GM18499 (cell line): ENCODE data around the gene LYST.
"Not testable (repeated sequence)": the region's sequence is repeated elsewhere in the genome, so short reads cannot be mapped to it uniquely, and the experiment has no call there.

Experiments used
- ATAC-seq: cut with Tn5 transposase; IDR thresholded peaks from one replicate; pipeline ENCODE4 v1.9.1; 2021; ENCODE audit warnings: moderate number of reproducible peaks; ENCODE audit not compliant: insufficient read depth, unreplicated experiment

The LYST gene

GRCh38 chr1:235646463-235646862 lies 220.2 kb downstream of the LYST start:
- ATAC-seq: no peak

DNA sequence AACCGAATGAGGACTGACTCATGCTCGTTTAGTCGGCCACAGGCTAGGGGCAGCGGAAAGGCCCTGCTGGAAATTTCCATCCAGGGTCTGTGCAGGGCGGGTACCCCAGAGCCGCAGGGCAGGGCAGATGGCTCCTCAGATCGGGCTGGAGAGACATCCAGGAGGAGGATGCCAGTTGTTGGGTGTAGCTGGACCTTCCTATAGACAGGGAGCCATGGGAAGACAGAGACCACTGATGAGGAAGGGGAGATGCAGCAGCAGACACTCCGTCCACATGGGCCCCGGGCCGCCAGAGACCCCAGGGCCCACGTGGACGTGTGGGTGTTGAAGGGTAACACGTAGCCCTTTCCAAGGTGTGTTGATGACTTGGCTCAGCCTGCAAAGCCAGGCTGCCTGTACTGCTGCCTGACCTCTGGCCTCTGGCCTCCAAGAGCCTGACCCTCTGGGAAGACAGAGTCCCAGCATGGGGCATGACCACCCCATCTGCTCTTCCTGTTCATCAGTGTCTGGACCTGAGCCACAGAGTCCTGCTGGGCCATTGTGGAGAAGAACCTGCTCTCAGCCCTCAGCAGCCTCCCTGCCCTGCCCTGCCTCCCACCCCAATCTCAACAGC lies 221.9 kb downstream of the LYST start:
- no peak for ATAC-seq

GRCh38 chr1:235643837-235644692 lies 222.6 kb downstream of the LYST start:
- no peak for ATAC-seq

DNA sequence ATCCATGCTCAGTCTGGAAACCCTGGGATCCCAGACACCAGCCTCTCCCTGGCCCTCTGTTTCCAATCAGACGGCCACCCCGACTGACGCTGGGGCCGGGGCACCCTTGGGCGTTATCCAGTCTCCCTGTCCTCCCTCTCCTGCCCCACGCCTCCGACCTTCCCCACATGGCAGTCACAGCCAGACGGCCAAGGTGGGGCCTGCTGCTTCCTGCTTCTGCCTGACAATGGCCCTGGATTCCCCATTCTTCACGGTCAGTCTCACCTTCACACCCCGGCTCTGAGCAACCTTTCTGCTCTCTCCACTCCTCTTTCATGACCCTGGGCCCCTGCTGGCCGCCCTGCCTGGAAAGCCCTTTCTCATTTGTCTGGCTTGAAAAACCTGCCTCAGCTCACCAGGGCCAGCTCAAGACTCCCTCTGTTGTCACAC lies 223.7 kb downstream of the LYST start:
- no peak for ATAC-seq

DNA sequence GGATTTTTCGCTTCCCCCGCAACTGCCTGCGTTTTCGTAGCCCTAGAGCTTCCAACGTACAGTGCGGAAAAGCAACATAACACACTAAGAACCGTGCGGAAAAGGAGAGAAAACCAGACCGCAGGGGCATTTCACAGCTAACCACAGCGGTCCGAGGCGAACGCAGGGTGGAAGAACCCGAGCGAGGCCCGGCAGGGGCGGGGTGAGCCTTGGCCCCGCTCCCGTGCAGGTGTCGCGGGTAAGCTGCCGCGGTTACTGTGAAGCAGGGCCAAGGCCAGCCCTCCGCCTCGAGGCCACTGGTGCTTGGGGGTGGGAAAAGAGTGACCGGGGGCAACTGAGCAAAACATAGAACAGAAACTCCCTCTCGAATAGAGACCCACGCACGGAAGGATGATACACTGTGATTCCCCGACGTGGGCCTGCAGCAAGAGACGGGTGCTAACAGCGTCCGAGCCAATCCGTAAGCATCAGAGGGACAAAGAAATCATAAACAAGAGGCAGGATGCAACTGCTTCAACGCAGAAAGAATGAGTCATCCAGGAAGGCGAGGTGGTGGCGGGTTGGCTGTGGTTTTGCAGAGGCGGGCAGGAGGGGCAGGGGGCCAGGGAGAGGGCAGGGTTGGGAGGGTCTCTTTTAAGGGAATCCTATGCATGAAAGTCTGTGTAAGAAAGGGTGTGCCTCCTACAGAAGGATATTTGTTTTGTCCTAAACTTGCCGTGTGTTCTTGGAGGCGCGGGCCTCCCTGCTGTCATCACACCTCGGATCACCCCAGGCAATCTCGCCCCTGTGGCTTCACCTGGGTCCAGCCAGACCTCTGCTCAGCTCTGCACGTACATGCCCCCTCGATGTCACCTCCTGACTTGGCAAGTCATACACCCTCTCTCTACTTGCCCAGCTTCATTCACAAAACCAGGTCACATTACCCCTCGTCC lies 224.4 kb downstream of the LYST start:
- ATAC-seq: peak; percentile 47

GRCh38 chr1:235640580-235640979 lies 226.1 kb downstream of the LYST start:
- no peak for ATAC-seq

DNA sequence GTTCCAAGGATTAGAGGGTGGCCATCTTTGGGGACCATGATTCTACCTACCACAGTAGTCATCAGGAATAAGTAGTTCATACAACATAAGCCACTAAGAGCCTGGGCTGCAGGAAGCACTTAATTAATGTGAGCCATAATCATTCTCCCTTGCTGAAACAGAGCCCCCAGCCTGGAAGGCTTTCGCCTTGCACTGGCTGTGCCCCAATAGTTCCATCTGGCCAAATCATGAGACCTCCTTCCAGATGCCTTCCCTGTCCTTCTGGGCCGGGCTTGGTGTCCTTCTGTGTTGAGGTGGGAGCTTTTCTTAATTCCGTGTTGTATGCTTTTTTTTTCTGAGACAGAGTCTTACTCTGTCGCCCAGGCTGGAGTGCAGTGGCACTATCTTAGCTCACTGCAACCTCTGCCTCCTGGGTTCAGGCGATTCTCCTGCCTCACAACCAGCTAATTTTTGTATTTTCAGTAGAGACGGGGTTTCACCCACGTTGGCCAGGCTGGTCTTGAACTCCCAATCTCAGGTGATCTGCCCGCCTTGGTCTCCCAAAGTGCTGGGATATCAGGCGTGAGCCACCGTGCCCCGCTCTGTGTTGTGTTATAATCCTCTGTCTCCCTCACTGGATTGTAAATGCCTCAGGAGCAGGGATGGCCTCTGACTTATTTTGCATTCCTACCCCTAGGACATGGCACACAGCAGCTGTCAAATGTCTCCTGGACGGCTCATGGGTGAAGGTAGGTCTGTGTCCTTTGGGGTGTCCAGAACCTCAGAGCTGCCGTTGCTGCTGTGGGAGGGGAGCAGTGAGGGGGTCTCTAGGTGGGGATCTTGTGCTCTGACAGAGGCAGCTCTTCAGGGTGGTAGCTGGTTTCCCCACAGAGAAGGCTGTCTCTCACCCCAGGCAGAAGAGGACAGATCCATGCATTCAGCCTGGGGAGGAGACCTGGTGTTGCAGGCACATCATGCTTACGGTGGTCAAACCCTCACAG lies 227.2 kb downstream of the LYST start:
- ATAC-seq: no peak

DNA sequence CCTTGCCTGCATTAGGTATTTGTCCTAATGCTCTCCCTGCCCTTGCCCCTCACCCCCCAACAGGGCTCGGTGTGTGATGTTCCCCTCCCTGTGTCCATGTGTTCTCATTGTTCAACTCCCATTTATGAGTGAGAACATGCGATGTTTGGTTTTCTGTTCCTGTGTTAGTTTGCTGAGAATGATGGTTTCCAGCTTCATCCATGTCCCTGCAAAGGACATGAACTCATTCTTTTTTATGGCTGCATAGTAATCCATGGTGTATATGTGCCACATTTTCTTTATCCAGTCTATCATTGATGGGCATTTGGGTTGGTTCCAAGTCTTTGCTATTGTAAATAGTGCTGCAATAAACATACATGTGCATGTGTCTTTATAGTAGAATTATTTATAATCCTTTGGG lies 228.1 kb downstream of the LYST start:
- ATAC-seq: not testable (repeated sequence)

DNA sequence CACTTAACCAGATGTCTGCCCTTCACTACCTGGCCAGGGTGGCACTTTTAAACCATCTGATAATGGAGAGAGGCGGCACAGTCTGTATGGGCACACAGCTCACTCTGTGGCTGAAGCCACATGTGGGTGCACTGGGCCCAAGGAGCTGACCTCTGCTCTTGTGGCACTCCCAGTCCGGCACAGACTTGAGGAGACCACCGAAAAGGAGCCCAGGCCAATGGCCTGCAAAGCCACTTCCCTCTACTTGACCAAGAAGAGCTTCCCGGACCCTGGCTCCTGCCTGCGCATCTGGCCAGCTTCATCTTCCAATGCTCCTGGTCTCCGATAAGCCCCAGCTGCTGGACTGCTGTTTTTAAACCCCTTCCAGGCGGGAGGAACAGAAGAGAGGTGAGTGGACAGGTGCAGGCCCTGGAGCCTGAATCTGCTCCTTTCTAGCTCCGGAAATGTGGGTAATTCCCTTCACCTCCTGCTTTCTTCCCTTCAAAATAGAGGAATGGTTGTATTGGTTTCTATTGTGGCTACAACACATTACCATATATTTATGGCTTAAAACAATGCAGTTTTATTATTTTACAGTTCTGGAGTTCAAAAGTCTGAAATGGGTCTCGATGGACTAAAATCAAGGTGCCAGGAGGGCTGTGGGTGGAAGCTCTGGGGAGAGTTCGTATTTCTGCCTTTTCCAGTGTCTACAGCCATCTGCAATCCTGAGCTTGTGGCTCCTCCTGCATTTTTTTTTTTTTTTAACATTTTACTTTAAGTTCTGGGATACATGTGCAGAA lies 228.8 kb downstream of the LYST start:
- no peak for ATAC-seq

DNA sequence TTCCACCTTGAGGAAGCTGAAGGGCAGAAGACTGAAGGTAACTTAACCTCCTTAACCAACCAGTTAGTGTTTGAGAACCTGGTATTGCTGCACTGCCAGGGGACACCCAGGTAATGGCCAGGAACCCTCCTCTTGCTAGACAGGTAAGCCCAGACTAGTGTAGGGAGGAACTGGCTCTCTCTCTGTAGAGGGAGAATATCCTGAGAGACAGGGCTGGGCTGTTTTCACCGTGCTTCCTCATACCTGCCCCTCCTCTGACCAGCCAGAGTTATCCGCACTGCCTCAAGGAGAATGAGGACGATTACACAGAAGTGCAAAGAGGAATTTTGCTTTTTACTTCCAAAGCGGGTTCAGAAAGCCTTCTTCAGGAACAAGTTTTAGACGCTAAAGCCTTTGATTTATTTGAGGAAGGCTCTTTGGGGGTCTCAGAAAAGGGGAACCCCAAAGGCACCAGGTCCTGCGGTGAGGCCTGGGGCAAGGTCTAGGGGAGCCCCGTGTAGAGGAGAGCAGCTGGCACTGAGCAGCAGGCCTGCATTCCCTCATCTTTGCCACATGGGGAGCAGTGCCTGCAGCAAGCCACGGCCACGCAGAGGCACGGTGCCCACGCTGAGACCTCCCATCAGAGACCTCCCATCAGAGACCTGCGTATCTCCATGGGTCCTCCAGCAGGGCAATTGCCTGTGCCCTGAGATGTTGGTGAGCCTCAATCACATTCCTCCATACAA lies 230.6 kb downstream of the LYST start:
- no peak for ATAC-seq

DNA sequence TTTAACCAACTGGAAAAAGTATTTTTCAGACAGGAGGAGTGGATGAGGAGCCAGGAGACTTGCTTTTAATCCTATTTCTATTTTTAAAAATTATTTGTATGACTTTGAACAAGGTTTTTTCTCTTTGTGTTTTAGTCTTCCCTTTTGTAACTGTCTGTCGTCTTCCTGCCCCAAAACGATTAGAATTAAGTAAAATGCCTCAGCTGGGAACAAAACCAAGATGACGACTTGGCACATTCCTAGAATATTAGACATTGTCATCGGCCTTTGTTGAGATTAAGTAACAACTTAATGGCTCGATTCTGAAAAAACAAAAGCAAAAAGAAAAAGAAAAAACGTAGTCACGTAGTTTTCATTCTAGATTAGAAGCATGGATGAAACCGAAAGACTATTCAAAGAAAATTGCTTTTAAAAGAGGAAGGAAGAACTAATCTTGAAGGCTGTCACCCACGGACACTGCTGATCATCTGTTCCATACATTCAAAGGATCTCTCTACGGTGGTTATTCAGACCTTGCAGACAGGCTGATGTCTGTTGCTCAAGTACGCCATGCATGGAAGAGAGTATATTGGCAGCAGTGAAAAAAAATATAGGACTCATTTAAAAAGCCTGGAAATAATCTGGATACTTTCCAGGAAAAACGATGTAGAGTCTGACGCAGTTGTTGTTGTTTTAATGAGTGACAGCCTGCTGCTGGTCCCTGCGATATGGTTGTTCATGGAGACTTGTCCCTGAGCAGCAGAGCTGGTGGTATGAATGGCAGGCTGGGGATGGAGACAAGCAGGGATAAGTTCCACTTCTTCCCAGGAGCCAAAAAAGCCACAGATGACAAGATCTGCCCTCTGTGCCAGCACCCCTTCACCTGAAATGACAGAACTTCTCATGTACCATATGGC lies 234.0 kb downstream of the LYST start:
- ATAC-seq: peak; percentile 70

DNA sequence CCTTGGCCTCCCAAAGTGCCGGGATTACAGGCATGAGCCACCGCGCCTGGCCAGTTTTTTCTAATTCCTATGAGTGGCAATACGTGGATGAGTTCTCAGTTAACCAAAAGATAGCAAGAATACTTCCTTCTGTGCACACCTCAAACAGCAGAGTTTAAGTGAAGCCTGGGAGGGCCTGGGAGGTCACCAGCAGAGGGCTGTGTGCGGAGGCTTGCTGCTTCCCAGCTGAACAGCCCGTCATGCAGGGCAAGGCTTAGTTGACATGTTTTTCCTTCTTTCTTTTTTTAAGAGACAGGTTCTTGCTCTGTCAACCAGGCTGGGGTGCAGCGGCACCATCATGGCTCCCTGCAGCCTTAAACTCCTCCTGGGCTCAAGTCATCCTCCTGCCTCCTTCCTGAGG lies 234.9 kb downstream of the LYST start:
- ATAC-seq: no peak

- ATAC-seq: no peak
Observed at GRCh38 chr1:235628316-235629005, 238.2 kb downstream of the LYST start.

GRCh38 chr1:235625831-235626230 lies 240.9 kb downstream of the LYST start:
- no peak for ATAC-seq

- no peak for ATAC-seq
Observed at GRCh38 chr1:235625340-235625739, 241.4 kb downstream of the LYST start.

DNA sequence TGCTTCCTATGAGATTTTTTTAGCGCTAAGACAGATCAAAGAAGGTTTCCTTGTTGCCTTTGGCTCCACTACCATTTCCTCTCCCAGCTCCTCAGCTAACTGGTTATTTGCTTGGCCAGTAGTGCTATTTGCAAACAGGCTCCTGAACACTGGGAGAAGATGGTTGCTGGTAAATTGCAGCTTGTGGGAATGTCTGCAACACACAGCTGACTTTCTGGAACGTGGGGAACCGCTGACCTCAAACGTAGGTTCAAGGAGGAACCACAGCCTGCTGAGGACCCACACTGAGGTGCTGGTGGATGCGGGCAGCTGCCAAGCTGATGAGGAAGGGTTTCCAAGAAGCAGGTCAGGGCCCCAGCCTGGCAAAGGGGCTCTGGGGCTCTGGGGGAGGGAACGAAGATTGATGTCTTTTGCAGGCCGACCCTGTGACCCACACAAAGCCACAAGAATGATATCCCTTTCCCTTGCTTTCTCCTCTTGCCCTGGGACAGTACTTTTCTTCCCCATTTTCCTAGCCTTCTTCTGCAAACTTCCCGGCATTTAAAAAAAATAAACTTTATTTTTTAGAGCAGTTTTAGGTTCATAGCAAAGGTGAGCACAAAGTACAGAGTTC lies 241.9 kb downstream of the LYST start:
- ATAC-seq: no peak
